ENCODE data around the gene RHOV. TPM values are rescaled to one million over a fixed set of nuclear protein-coding genes. Genes with fewer than 3 reads are reported as not detected.

RHOV gene
- polyA plus RNA-seq, 1 donor (not counting 4 experiments of a cell fraction or from before 2014, with no cell fraction given): 7.1 TPM

DNA sequence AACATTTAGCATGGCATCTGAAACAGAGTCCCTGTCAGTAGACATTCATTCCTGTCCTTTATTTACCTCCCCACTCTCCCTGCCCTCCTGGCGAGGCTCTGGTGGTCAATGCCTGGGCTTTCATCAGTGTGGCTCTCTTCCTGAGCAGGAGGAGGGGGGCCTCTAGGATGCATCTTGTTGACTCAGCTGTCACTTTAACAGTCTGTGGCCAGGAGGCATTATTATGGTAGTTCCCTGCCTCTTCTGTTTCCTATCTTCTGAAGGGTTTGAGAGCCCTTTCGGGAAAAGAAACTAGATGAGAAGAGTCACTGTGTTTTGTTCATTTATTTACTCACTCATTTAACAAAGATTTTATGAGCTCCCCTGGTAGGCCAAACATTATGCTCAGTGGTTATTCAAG is 43.1 kb downstream of the RHOV start:
- H3K9me1 ChIP-seq (ENCODE audit: control insufficient read depth, extremely low read depth, insufficient read depth, low read length): no peaks in the 10 kb centered on the region
- H4K20me1 ChIP-seq (ENCODE audit: control insufficient read depth, extremely low read depth, insufficient read depth, low read length): no peaks in the 10 kb centered on the region
- no peaks in the 10 kb centered on the region for H3K9me3 ChIP-seq (ENCODE audit: control insufficient read depth, low read depth, low read length)
- FAIRE-seq (no peak), DNase-seq (ENCODE audit: low read depth, low spot score) (no peak)
- H3K4me3 ChIP-seq (ENCODE audit: control insufficient read depth in 2 of 3, extremely low read depth in 1 of 3, insufficient read depth in 2 of 3, low read depth in 1 of 3, low read length in 3 of 3): no peak overlapping the region
- no peaks in the 10 kb centered on the region for H3K79me2 ChIP-seq (ENCODE audit: control insufficient read depth, insufficient read depth, low read length)
- H2AFZ ChIP-seq (ENCODE audit: control insufficient read depth, low read length): no peak overlapping the region
- no peaks in the 10 kb centered on the region for H3K27me3 ChIP-seq (ENCODE audit: control insufficient read depth, extremely low read depth, insufficient read depth, low read length)
- dilution Hi-C loops (cut with MboI; ENCODE audit: extremely low pct_ligation_motif_present, low sequenced_read_pairs): no loop called here
- H3K4me1 ChIP-seq (ENCODE audit: control insufficient read depth, extremely low read depth, insufficient read depth, low read length): peaks cover 12% of the 10 kb centered on the region
- no peak overlapping the region for H3K9ac ChIP-seq (ENCODE audit: control insufficient read depth, extremely low read depth, insufficient read depth, low read length)
- TF ChIP-seq, protein P1, sequence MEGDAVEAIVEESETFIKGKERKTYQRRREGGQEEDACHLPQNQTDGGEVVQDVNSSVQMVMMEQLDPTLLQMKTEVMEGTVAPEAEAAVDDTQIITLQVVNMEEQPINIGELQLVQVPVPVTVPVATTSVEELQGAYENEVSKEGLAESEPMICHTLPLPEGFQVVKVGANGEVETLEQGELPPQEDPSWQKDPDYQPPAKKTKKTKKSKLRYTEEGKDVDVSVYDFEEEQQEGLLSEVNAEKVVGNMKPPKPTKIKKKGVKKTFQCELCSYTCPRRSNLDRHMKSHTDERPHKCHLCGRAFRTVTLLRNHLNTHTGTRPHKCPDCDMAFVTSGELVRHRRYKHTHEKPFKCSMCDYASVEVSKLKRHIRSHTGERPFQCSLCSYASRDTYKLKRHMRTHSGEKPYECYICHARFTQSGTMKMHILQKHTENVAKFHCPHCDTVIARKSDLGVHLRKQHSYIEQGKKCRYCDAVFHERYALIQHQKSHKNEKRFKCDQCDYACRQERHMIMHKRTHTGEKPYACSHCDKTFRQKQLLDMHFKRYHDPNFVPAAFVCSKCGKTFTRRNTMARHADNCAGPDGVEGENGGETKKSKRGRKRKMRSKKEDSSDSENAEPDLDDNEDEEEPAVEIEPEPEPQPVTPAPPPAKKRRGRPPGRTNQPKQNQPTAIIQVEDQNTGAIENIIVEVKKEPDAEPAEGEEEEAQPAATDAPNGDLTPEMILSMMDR (optimal IDR thresholded peaks at IDR 0.05 in 1 of 3, IDR thresholded peaks at IDR 0.05 in 1 of 3, conservative IDR thresholded peaks at IDR 0.05 in 1 of 3; ENCODE audit: extremely low read depth in 1 of 3, insufficient read depth in 2 of 3, low read length in 3 of 3): no peak
- no peak for TF ChIP-seq EZH2 (IDR thresholded peaks at IDR 0.05; ENCODE audit: low read length)
- no peaks in the 10 kb centered on the region for H3K36me3 ChIP-seq (ENCODE audit: control insufficient read depth in 2 of 2, extremely low read depth in 1 of 2, insufficient read depth in 2 of 2, low read length in 2 of 2)
- no peak overlapping the region for H3K4me2 ChIP-seq (ENCODE audit: control insufficient read depth, extremely low read depth, insufficient read depth, low read depth, low read length)
- no peak overlapping the region for H3K27ac ChIP-seq (ENCODE audit: control insufficient read depth, insufficient read depth, low read length)

DNA sequence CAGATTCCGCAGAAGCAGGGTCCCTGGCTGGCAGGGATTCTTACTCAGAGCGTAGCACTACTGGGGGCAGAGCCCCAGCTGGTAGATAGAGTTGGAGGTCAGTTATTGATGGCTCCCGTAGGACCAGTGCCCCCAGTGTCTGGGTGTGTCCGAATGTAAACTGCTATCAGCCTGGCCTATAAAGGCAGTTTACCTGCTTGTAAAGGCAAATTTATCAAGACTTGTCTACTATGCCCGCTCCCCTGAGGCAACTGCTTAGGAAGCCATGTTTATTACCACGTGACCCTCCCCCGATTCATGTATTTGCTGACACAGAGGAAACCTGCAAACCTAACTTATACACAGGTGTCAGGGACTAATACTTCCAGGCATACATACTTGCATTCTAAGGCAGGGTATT is 44.9 kb downstream of the RHOV start:
- H3K4me1 ChIP-seq (ENCODE audit: control insufficient read depth, extremely low read depth, insufficient read depth, low read length): peaks cover under 1% of the 10 kb centered on the region
- no peaks in the 10 kb centered on the region for H3K27me3 ChIP-seq (ENCODE audit: control insufficient read depth, extremely low read depth, insufficient read depth, low read length)
- no peak for TF ChIP-seq EZH2 (IDR thresholded peaks at IDR 0.05; ENCODE audit: low read length)
- TF ChIP-seq, protein P1 (optimal IDR thresholded peaks at IDR 0.05 in 1 of 3, IDR thresholded peaks at IDR 0.05 in 1 of 3, conservative IDR thresholded peaks at IDR 0.05 in 1 of 3; ENCODE audit: extremely low read depth in 1 of 3, insufficient read depth in 2 of 3, low read length in 3 of 3): no peak
- no peak overlapping the region for H2AFZ ChIP-seq (ENCODE audit: control insufficient read depth, low read length)
- no peaks in the 10 kb centered on the region for H4K20me1 ChIP-seq (ENCODE audit: control insufficient read depth, extremely low read depth, insufficient read depth, low read length)
- no peaks in the 10 kb centered on the region for H3K79me2 ChIP-seq (ENCODE audit: control insufficient read depth, insufficient read depth, low read length)
- DNase-seq (ENCODE audit: low read depth, low spot score) (no peak), FAIRE-seq (no peak)
- H3K4me2 ChIP-seq (ENCODE audit: control insufficient read depth, extremely low read depth, insufficient read depth, low read depth, low read length): no peak overlapping the region
- H3K9me1 ChIP-seq (ENCODE audit: control insufficient read depth, extremely low read depth, insufficient read depth, low read length): no peaks in the 10 kb centered on the region
- H3K4me3 ChIP-seq (ENCODE audit: control insufficient read depth in 2 of 3, extremely low read depth in 1 of 3, insufficient read depth in 2 of 3, low read depth in 1 of 3, low read length in 3 of 3): no peak overlapping the region
- no peak overlapping the region for H3K9ac ChIP-seq (ENCODE audit: control insufficient read depth, extremely low read depth, insufficient read depth, low read length)
- dilution Hi-C loops (cut with MboI; ENCODE audit: extremely low pct_ligation_motif_present, low sequenced_read_pairs): no loop called here
- H3K9me3 ChIP-seq (ENCODE audit: control insufficient read depth, low read depth, low read length): no peaks in the 10 kb centered on the region
- H3K36me3 ChIP-seq (ENCODE audit: control insufficient read depth in 2 of 2, extremely low read depth in 1 of 2, insufficient read depth in 2 of 2, low read length in 2 of 2): no peaks in the 10 kb centered on the region
- H3K27ac ChIP-seq (ENCODE audit: control insufficient read depth, insufficient read depth, low read length): no peak overlapping the region

Measured in keratinocyte (primary cell).